ENCODE data around the gene GALNT6.

- TF ChIP-seq CTCF (IDR thresholded peaks at IDR 0.05) (no peak), POLR2A (IDR thresholded peaks at IDR 0.05) (no peak), EP300 (IDR thresholded peaks at IDR 0.05) (no peak), POLR2AphosphoS5 (IDR thresholded peaks at IDR 0.05) (peak in 2 of 3 donors; percentile 27 to 34)
These were observed 39.1 kb upstream of the GALNT6 start for GRCh38 chr12:51430196-51430895.

Data from stomach (tissue), 4 donors.